Fibroblast of gingiva (primary cell): Measurements from ENCODE around the gene ASMT.
"Not testable (repeated sequence)": the region's sequence is repeated elsewhere in the genome, so short reads cannot be mapped to it uniquely, and the experiment has no call there.

Source experiments
- DNase-seq: peaks from one replicate; pipeline ENCODE4 v3.0.0-alpha.2; 2011; ENCODE audit warnings: low read depth

ASMT gene, protein sequence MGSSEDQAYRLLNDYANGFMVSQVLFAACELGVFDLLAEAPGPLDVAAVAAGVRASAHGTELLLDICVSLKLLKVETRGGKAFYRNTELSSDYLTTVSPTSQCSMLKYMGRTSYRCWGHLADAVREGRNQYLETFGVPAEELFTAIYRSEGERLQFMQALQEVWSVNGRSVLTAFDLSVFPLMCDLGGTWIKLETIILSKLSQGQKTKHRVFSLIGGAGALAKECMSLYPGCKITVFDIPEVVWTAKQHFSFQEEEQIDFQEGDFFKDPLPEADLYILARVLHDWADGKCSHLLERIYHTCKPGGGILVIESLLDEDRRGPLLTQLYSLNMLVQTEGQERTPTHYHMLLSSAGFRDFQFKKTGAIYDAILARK

DNA sequence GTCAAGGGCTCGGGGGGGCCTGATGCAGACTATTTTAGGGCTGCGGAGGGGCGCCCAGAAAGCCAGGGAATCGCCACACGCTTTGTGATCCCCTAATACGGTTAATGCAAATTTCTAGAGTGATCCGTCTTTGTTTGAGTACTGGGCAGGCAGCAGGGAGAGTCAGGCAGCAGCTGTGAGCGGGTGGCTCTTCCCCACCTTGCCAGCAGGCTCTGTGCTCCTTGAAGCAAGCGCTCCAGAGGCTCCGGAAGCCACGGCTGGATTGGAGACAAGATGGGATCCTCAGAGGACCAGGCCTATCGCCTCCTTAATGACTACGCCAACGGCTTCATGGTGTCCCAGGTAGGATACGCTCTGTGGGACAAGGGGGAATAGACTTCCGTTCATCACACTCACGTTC is at the start of gene ASMT:
TSS of gene ASMT (plus strand) at position 133 of the 400 bp plus-strand sequence. CDS start at position 274, 141 bp downstream.
- no peak for DNase-seq

DNA sequence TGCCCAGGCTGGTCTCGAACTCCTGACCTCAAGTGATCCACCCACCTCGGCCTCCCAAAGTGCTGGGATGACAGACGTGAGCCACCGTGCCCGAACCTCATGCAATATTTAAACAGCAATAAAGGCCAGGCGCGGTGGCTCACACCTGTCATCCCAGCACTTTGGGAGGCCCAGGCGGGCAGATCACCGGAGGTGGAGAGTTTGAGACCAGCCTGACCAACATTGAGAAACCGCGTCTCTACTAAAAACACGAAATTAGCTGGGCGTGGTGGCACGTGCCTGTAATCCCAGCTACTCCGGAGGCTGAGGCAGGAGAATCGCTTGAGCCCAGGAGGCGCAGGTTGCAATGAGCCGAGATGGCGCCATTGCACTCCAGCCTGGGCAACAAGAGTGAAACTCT is 40.7 kb upstream of the ASMT start:
- DNase-seq, result not testable (repeated sequence)

DNA sequence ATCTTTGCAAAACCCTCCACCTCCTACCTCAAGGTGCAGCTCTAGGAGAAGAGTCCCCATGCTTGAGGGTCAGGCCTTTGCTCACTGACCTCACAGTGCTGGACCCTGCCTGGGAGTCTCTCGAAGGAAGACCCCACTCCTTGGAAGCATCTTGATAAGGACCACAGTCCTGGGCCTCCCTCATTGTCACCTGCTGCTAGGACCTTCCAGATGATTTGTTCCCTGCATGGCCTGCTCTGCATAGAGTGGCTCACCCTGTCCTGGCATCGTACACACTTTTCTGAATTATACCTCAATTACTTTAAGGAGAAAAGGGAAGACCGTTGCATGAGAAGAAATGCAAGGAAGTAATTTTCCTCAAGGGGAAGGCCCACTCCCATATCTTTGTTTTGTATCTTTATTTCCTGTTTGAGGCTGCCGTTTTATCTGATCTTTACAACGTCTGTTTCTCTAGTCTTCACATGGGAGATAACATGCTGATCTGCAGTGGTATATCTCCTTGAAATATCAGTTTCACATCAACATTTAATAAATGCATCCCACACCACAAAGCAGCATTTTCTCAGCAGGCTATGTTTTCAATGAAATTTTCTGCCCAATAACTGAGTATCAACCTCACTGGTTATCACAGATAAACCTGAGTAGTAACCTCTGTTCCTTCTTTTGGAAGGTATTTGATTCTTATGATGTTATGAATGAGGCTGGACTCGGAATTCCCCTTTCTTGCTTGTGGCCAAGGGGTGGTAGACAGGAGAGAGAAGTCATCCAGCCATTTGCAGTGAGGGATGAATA is 38.5 kb upstream of the ASMT start:
- DNase-seq, result no peak

DNA sequence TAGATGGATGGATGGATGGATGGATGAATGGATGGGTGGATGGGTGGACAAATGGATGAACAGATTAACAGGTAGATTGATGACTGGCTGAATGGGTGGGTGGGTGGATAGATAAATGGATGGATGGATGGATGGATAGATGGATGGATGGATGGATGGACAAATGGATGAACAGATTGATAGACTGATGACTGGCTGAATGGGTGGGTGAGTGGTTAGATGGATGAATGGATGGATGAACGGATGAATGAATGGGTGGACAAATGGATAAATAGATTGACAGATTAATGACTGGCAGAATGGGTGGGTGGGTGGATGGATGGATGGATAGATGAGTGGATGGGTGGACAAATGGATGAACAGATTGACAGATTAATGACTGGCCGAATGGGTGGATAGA is 37.0 kb upstream of the ASMT start:
- no peak for DNase-seq

DNA sequence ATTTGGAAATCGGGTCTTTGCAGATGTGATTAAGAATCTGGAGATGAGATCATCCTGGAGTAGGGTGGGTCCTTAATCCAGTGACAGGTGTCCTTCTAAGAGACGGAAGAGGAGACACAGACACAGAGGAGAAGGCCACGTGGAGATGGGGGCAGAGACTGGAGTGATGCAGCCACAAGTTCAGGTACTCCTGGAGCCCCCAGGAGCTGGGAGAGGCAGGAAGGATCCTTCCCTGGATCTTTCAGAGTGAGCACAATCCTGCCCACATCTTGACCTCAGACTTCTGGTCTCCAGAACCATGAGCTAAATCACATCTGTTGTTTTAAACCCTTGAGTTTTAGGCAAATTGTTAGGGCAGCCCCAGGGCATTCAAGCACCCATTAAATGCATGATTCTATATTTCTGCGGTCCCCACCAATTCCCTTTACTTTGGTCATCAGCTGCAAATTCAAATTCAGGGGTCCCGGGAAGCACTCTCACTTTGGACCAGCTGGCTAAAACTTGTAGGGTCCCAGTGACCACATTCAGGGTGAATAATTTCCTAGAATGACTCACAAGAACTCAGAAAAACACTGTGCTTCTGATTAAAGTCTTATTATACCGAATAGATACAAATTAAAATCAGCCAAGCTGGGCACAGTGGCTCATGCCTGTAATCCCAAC is 36.2 kb upstream of the ASMT start:
- DNase-seq, result no peak

DNA sequence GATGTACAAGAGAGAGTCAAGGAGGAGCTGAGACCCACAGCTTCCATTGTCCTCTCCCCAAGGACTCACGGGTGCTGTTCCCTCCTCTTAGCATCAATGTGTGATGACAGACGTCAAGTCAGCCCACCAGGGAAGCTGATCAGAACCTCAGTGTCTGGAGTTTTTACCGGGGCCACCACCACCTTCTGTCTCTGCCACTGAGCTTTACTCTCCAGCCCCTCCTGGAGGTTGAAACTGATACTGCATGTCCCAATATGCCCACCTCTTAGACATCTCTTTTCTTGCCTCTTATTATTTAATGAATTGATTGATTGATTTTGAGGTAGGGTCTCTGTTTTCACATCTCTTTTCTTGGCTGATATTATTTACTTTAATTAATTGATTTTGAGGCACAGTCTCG is 33.7 kb upstream of the ASMT start:
- no peak for DNase-seq

DNA sequence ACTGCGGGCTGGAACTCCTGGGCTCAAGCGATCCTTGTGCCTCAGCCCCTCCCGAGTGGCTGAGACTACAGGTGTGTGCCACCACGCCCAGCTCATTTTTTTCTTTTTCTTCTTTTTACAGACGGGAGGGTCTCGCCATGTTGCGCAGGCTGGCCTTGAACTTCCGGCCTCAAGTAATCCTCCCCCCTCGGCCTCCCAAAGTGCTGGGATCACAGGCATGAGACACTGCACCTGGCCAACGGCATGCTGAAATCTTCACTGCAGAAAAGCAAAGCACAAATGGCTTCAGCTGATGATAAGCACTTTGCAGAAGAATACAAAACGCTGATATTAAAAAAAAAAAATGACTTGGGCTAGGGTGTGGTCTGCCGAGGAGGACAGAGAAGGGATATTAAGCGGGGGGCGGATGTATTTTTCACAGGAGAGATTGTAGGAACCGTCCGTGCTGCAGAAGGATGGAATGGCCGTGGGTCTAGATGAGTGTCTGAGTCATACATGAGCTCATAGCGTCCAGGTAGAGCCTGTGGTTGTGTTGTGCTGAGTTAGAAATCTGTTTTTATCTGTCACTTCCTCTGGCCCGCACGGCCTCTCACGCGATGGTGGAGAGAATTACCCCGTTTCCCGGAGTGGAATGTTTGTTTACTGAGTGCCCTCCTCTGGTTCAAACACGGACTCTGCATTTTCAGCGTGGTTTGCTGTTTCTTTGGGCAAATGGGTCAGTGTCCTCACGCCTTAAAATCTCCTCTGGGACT is 32.0 kb upstream of the ASMT start:
- no peak for DNase-seq

DNA sequence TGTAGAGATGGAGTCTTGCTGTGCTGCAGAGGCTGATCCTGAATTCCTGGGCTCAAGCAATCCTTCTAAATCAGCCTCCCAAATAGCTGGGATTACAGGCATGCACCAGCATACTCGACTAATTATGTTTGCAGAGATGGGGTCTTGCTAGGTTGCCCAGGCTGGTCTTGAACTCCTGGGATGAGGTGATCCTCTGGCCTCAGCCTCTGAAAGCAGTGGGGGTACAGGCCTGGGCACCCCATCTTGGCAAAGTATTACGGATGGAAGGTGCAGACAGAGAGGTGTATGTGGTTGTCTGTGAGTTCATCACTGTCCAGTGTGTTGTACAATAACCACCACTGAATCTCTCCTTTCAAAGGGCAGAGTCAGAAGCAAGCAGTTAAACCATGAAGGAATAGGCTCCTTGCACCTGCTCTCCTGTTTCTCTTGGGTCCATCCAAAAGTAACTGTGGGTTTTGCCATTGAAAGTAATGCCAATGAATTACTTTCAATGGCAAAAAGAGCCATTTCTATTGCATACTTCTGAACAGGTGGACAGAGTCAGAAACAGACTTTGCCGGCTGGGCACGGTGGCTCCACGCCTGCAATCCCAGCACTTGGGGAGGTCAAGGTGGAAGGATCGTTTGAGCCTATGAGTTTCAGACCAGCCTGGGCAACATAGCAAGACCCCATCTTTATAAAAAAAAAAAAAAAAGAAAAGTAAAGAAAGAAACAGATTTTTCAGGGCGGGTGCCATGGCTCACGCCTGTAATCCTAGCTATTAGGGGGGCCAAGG is 30.4 kb upstream of the ASMT start:
- no peak for DNase-seq

DNA sequence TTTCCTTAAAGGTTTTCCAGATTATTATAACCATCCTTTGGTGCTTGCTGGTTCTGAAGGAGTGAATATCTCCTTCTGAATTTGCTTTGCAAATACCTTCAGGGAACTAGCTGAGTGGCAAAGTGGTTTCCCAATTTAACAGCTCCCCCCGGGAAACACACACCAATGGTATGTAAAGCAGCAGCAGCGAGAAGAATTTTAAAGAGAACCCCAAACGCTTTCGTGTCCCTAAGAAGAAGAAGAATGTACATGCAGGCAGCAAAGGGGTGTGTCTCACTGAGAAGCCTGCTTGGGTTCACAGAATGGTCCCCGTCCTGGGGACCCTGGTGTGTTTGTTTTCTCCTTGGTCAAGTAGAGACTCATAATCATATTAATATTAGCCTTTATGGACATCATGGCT is 27.7 kb upstream of the ASMT start:
- no peak for DNase-seq

DNA sequence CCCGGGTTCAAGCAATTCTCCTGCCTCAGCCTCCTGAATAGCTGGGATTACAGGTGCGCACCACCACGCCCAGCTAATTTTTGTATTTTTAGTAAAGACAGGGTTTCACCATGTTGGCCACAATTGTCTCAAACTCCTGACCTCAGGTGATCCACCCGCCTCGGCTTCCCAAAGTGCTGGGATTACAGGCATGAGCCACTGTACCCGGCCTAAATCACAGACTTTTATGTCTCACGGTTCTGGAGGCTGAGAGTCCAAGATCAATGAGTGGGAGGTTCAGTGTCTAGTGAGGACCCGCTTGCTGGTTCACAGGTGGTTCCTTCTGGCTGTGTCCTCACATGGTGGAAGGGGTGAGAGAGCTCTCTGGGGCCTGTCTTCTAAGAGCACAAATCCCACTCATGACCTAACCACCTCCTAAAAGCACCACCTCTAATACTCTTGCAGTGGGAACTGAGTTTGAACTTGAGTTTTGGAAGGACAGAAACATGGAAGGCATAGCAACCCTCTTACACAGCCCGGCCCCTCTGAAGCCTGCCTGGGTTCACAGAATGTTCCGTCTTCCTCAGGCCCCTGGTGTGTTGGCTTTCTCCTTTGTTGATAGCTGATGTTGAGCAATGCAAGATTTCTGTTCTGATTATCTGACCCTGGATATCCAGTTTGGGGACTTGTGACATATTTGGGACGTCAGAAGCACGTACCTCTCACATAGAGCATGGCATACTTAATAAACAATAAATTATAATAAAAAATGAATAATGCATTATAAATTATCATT is 25.3 kb upstream of the ASMT start:
- DNase-seq, result no peak

DNA sequence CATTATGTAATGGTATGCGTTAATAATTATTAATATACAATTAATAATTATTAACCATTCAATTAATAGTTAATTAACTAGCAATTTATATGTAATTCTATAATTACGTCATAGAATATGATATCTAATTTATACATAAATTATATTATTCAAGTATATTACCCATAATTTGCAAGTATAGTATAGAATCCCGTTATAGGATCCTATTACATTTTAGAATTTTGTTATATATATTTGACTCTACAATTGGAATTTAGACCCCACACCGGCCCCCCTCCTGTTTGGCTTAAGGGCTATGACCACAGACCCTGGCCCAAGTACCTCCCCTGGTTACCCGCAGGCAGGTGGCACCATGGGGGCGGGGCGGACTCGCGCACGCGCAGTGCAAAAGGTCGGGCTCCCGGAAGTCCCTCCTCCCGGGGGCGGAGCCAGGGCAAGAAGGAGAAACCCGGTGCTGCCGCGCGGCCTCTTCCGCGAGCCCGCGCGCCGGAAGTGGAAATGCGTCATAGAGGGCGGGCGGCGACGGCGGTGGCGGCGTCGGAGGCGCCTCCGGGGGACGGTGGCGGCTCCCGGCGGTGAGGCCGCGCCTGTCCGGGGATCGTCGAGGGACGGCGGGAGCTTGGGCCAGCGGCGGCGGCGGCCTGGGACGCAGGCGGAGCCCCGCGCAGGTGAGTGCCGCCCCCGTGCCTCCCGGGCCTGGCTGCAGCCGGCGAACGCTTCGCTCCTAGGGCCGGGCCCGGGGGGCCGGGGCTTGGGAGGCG is 23.6 kb upstream of the ASMT start, which contains the start of gene AKAP17A:
TSS of gene AKAP17A (plus strand) at position 503 of the 761 bp plus-strand sequence. CDS start 1,859 bp downstream, outside the sequence.
- DNase-seq, result peak; percentile 90

DNA sequence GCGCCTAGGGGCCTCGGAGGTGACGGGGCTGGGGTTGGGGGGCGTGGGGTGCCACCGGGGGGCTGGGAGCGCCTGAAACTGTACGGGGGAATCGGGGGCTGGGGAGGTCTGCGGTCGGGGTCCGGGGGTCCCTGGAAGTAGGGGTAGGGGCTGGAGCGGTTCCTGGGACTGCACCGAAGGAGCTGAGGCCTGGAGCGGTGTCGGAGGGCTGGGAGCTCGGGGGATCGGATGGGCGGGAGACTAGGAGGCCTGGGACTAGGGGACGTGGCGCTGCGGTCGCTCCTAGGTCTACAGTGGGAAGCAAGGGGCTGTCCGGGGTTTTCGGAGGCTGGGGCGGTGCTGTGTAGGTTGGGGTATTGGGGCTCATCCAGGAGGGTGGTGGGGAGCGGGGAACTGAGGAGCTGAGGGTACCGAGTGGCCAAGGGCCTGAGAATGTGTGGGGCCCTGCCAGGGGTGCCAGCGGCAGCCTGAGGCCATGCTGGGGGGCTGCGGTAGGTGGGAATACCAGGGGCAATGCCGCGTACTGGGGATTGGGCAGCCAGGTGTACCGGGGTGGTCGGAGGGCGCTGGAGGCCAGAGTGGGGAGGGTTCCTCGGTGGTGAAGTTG is 22.9 kb upstream of the ASMT start:
- DNase-seq, result no peak

DNA sequence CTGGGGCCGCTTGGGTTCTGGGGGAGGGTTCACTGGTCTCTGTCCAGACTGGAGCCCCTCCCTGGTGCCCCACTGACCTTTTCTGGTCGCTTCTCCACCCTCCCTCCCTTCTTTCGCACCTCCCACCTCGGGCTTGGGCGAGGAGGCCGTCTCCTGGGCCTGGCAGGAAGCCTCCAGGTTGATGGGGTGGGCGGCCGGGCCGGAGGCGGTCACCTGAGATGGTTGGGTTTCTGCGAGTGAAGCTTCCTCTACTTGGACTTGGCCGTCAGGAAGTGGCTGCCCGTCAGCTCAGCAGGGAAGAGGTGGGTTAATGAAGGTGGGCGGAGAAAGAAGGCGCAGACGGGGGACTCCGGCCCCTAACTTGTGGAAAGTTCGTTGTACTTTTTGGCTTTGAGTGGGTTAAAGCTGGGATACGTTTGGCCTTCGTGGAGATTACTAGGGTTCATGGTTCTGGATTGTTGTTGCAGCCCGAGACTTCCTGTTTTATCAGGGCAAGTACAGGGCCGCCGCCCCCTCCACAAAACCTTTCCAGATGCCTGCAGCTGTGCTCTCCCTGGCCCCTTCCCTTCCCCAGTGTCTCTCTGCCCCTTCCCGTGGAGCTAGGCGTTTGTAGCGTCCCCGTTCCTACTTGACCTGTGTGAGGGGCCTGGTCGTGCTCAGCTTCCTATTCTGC is 22.3 kb upstream of the ASMT start:
- DNase-seq, result no peak

DNA sequence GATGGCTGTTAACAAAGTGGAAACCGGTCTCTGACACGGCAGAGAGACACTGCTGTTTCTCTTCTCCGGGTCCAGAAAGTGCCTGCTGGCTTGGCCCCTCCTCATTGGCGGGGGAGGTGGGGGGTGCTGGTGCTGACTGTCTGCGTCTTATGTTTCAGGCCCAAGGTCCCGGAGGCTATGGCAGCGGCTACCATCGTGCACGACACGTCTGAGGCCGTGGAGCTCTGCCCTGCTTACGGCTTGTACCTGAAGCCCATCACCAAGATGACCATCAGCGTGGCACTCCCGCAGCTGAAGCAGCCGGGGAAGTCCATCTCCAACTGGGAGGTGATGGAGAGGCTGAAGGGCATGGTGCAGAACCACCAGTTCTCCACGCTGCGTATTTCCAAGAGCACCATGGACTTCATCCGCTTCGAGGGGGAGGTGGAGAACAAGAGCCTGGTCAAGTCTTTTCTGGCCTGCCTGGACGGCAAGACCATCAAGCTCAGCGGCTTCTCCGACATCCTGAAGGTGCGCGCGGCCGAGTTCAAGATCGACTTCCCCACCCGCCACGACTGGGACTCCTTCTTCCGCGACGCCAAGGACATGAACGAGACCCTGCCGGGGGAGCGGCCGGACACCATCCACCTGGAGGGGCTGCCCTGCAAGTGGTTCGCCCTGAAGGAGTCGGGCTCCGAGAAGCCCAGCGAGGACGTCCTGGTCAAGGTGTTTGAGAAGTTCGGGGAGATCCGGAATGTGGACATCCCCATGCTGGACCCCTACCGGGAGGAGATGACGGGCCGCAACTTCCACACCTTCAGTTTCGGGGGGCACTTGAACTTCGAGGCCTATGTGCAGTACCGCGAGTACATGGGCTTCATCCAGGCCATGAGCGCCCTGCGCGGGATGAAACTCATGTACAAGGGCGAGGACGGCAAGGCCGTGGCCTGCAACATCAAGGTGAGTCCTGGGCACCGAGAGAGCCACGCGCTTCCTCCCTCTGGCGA is 21.3 kb upstream of the ASMT start:
- DNase-seq, result no peak

DNA sequence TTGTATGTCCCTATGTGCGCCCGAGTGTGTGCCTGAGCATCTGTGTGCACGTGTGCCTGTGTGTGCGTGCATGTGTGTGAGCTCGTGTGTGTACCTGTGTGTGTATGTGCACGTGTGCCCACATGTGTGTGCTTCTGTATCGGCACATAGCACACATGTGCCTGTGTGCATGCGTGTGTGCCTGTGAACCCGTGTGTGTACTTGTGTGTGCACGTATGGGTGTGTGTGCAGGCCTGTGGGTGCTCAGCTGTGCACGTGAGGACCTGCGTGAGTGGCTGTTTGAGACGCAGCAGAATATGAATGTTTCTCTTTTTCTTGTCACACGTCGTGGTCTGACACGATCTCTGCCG is 19.2 kb upstream of the ASMT start:
- DNase-seq, result no peak

DNA sequence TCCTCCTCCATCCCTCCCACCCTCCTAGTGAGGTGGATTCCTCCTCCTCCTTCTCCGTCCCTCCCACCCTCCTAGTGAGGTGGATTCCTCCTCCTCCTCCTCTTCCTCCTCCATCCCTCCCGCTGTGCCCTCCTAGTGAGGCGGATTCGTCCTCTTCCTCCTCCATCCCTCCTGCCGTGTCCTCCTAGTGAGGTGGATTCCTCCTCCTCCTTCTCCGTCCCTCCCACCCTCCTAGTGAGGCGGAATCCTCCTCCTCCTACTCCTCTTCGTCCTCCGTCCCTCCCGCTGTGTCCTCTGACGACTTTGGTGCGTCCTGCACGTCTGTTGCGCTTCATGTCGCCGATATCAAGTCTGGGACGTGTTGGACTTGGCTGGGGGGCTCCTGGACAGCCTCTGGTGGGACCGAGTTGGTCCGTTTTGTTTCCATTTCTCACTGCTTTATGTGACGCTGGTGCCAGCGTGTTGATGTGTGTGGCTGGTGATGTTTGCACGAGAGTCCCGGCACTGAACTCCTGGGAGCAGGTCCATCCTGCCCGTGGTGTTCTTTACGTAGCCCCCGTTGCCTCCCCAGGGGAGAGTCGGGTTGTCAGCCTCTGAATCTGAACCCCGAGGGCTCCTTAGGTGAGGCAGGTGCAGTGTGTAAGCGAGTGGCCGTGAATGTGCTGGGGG is 18.0 kb upstream of the ASMT start:
- DNase-seq, result no peak
